Thoracic aorta (tissue), 2 donors: ENCODE data around the gene MAPK13. TPM values are rescaled to one million over a fixed set of nuclear protein-coding genes. Genes with fewer than 3 reads are reported as not detected.

Source experiments
- ATAC-seq: fragments of 150-250 bp; one replicate; pipeline ENCODE4 v1.8.0; 2017; ENCODE audit warnings: low read depth; ENCODE audit not compliant: insufficient number of reproducible peaks, low FRiP score
- DNase-seq: peaks from one replicate; pipeline ENCODE4 v3.0.0-alpha.2; 2020; ENCODE audit warnings: low spot score
- H3K27ac ChIP-seq, 2 donors: fragments of 200-600 bp; sonication (generic); 1 replicate in 1 of 2; 2 replicates in 1 of 2; pipeline ENCODE4 v1.5.1; 2016; ENCODE audit warnings: mild to moderate bottlenecking in 2 of 2, moderate library complexity in 2 of 2
- H3K27me3 ChIP-seq: fragments of 200-600 bp; sonication (generic); replicated peaks from 2 replicates; pipeline ENCODE4 v1.6.0; 2016; ENCODE audit warnings: mild to moderate bottlenecking; ENCODE audit not compliant: insufficient read depth
- H3K36me3 ChIP-seq: fragments of 200-600 bp; sonication (generic); one replicate; pipeline ENCODE4 v1.5.1; 2016
- H3K4me1 ChIP-seq, 2 donors: fragments of 200-600 bp; sonication (generic); 1 replicate in 1 of 2; 2 replicates in 1 of 2; pipeline versions ENCODE4 v1.5.1 to v1.6.0; 2016; ENCODE audit warnings: low read depth in 2 of 2, mild to moderate bottlenecking in 1 of 2; ENCODE audit not compliant: control insufficient read depth in 1 of 2
- H3K4me3 ChIP-seq: fragments of 200-600 bp; sonication (generic); 2 replicates; pipeline ENCODE4 v1.5.1; 2016; ENCODE audit warnings: mild to moderate bottlenecking
- H3K9me3 ChIP-seq: fragments of 200-600 bp; sonication (generic); 2 replicates; pipeline ENCODE4 v1.5.1; 2016
- total RNA-seq, 2 donors: library from RNA; depleted of rRNA; stranded (reverse); fragments of >200 nt; gene quantifications; one replicate each; pipeline versions ENCODE4 v1.1.0 to v1.2.3, GENCODE V29; 2016
- TF ChIP-seq, protein P1 (sequence below): fragments of 200-600 bp; sonication (generic); IDR thresholded peaks from one replicate; pipeline ENCODE4 v1.5.1; 2019; ENCODE audit warnings: antibody characterized with exemption

The MAPK13 gene
- total RNA-seq, 2 donors from 2014 or later: 5.5 to 7.6 TPM

GRCh38 chr6:36186199-36186598 is 55.9 kb downstream of the MAPK13 start:
- H3K27ac ChIP-seq: no peak overlapping the region
- H3K9me3 ChIP-seq: no peaks in the 10 kb centered on the region
- DNase-seq (no peak), ATAC-seq (no peak)
- no peaks in the 10 kb centered on the region for H3K4me1 ChIP-seq
- H3K4me3 ChIP-seq: no peak overlapping the region
- no peaks in the 10 kb centered on the region for H3K36me3 ChIP-seq
- TF ChIP-seq, protein P1, sequence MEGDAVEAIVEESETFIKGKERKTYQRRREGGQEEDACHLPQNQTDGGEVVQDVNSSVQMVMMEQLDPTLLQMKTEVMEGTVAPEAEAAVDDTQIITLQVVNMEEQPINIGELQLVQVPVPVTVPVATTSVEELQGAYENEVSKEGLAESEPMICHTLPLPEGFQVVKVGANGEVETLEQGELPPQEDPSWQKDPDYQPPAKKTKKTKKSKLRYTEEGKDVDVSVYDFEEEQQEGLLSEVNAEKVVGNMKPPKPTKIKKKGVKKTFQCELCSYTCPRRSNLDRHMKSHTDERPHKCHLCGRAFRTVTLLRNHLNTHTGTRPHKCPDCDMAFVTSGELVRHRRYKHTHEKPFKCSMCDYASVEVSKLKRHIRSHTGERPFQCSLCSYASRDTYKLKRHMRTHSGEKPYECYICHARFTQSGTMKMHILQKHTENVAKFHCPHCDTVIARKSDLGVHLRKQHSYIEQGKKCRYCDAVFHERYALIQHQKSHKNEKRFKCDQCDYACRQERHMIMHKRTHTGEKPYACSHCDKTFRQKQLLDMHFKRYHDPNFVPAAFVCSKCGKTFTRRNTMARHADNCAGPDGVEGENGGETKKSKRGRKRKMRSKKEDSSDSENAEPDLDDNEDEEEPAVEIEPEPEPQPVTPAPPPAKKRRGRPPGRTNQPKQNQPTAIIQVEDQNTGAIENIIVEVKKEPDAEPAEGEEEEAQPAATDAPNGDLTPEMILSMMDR: no peak
- H3K27me3 ChIP-seq: no peaks in the 10 kb centered on the region

GRCh38 chr6:36187446-36187845 is 57.1 kb downstream of the MAPK13 start:
- DNase-seq (no peak), ATAC-seq (no peak)
- H3K4me1 ChIP-seq: no peaks in the 10 kb centered on the region
- H3K36me3 ChIP-seq: no peaks in the 10 kb centered on the region
- no peak overlapping the region for H3K27ac ChIP-seq
- no peak overlapping the region for H3K4me3 ChIP-seq
- no peaks in the 10 kb centered on the region for H3K27me3 ChIP-seq
- no peaks in the 10 kb centered on the region for H3K9me3 ChIP-seq
- TF ChIP-seq, protein P1: no peak

Other genes starting within 250 kb of the MAPK13 start
- gene SRPK1, start 209.4 kb upstream of the MAPK13 start, total RNA-seq: 10 to 100 TPM; 13.8 to 51.6 TPM
- gene SLC26A8, start 105.9 kb upstream of the MAPK13 start, total RNA-seq: under 1 TPM in 1 of 2 donors, not detected in 1; 0.28 TPM
- 100 to 1,000 TPM in 1 of 2 donors, 10 to 100 TPM in 1; 61.9 to 106 TPM for gene MAPK14, start 102.7 kb upstream of the MAPK13 start, total RNA-seq
- 10 to 100 TPM; 23.2 to 29.2 TPM for gene BRPF3, start 66.2 kb downstream of the MAPK13 start, total RNA-seq
- gene PNPLA1, start 139.5 kb downstream of the MAPK13 start, total RNA-seq: not detected
- gene BNIP5, start 206.4 kb downstream of the MAPK13 start, total RNA-seq: not detected